Astrocyte of the cerebellum (primary cell): ENCODE measurements around the gene SORL1.
A peak's percentile ranks its signal among the peaks of the same experiment; 100 is the strongest.

Experiments used
- DNase-seq: peaks from one replicate; pipeline ENCODE4 v3.0.0-alpha.2; 2011; ENCODE audit warnings: low read depth
- H3K4me3 ChIP-seq: 2 replicates; pipeline ENCODE4 v1.5.1; 2011; ENCODE audit warnings: mild to moderate bottlenecking, low read depth, low read length, moderate library complexity
- in situ Hi-C: cut with HindIII; loops from 2 replicates; pipeline ENCODE4 v1.10.0; 2017; ENCODE audit warnings: low sequenced_read_pairs
- TF ChIP-seq, protein P1 (sequence below): IDR thresholded peaks from 2 replicates; pipeline ENCODE4 v1.5.1; 2012; ENCODE audit warnings: low read length, low read depth, moderate library complexity, mild to moderate bottlenecking; ENCODE audit errors: missing control alignments

The SORL1 gene

DNA sequence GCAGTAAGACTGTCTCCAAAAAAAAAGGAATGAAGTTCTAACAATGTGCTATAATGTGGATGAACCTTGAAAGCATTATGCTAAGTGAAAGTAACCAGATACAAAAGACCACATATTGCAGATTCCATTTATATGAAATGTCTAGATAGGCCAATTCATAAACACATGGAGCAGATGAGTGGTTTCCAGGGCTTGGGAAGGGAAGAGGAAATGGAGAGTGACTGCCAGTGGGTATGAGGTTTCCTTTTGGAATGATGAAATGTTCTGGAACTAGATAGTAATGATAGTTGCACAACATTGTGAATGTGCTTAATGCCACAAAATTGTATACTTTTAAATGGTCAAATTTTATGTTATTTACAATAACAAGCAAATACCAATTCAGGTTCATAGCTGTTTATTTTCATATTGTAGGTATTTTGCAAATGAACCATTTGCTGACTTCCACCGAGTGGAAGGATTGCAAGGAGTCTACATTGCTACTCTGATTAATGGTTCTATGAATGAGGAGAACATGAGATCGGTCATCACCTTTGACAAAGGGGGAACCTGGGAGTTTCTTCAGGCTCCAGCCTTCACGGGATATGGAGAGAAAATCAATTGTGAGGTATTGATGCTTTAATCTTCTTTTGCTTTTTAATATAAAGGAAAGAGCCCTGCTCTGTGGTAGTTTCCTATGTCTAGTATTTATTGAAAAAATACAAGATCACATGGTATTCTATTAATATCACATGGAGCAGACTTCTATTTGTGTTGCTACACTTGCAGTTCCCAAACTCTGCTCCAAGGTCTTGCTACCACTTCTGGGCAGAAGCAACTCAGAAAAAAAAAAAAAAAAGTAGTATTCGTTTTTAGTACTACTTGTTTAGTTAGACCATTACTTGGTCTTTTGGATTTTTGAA, 68.4 kb downstream of the SORL1 start:
- TF ChIP-seq, protein P1, sequence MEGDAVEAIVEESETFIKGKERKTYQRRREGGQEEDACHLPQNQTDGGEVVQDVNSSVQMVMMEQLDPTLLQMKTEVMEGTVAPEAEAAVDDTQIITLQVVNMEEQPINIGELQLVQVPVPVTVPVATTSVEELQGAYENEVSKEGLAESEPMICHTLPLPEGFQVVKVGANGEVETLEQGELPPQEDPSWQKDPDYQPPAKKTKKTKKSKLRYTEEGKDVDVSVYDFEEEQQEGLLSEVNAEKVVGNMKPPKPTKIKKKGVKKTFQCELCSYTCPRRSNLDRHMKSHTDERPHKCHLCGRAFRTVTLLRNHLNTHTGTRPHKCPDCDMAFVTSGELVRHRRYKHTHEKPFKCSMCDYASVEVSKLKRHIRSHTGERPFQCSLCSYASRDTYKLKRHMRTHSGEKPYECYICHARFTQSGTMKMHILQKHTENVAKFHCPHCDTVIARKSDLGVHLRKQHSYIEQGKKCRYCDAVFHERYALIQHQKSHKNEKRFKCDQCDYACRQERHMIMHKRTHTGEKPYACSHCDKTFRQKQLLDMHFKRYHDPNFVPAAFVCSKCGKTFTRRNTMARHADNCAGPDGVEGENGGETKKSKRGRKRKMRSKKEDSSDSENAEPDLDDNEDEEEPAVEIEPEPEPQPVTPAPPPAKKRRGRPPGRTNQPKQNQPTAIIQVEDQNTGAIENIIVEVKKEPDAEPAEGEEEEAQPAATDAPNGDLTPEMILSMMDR, result no peak
- peak; percentile 1 for DNase-seq
- H3K4me3 ChIP-seq, result no peak overlapping the region
- in situ Hi-C loops, result no loop called here

DNA sequence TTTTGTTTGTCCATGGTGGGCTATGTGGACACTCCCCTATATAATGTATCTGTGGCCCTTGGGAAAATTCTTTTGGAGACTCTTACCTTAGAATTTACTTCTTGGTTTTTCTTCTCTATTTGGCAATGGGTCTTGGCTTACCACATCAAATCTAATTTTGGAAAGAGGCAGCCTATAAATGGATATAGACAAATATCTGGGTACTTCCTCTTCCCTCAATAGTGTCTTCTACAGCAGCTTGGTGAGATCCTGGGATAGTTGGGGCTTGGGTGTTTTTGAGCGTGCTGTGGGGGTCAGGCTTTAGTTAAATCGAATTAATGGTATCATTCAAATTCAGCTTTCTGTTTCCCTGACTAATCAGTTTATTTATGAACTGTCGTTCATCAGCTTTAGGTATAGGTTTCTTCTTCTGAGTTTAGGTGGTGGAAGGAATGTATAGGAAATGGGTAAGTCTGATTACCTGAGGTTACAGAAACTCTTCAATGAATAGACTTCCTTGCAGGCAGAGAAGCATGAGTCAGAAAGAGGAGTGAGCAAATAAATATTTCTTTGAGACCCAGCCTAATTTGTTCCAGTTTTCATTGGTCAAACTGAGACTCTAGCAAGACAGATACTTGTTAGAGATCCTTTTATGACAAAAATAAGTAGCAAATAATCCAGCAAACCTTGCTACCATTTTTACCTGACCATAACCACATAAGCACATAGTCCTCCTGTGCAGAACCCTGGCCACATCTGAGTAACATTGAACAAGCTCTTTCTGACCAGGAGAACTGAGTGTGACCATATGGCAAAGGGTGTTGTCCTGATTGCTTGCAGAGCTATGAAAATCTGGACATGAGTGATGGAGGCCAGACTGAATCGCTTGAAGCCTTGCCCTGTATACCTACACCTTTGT, 69.3 kb downstream of the SORL1 start:
- TF ChIP-seq, protein P1, result no peak
- in situ Hi-C loops, result no loop called here
- DNase-seq, result no peak
- H3K4me3 ChIP-seq, result no peak overlapping the region

DNA sequence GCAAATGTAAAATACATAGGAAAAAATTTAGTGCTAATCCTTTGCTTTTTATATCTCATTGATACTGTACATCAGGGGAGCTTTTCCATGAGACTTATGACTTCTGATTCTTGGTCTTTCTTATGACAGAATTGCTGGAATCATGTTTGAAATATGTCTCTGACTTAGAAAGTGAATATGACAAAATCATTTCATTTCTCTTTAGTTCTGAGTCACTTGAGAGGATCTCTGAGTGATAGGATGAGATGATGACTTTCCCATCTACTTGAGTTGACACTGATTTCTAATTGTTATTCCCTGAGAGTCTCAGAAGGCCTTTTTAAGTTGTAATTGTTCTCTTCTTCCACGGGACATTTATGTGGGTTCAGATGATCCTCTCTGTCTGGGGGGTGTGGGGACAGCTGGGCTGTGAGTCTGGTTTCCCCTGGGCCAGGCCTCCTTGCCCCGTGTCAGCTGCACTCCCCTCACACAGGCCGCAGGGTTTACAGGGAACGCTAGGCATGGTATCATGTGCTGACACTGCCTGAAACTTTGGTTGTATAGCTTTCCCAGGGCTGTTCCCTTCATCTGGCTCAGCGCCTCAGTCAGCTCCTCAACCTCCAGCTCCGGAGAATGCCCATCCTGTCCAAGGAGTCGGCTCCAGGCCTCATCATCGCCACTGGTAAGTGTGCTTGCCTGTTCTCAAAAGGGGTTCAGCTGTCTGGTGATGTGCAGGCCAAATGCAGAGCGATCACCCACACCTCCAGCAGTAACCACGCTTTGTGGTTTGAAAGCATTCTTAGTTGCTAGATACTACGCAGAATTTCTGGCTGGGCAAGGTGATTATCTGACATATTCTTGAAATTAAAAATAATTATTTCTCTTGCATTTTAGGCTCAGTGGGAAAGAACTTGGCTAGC, 70.2 kb downstream of the SORL1 start:
- no peak overlapping the region for H3K4me3 ChIP-seq
- TF ChIP-seq, protein P1, result no peak
- in situ Hi-C loops, result no loop called here
- no peak for DNase-seq

DNA sequence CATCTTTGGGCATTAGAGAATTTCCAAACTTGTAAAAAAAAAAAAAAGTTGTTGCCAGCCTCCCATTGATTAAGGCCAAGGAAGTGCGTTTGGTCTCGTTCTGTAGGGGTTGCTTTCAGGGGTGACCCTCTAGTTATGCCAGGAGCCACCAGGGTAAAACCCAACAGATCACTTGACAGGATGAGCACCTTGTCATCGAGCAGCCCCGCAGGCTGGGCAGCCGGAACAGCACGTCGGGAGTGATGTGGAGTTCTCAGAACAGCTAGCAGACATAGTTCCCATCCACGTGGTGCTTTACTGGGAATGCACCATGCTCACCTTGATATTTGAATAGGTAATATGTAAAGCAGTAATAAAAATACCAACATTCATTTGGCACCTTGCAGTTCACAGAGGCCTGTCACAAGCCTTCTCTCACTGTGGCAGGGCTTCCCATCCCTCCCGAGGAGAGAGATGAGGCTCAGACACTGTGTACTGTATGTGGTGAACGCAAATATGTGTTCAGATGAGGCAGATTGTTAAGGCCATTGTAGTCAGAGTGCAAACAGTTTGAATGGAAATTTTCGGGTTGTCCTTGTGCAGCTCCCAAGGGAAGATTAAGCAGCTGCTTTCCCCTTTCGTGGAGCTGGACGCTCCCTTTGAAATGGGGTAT, 71.6 kb downstream of the SORL1 start:
- in situ Hi-C loops, result no loop called here
- DNase-seq, result no peak
- no peak overlapping the region for H3K4me3 ChIP-seq
- TF ChIP-seq, protein P1, result no peak

DNA sequence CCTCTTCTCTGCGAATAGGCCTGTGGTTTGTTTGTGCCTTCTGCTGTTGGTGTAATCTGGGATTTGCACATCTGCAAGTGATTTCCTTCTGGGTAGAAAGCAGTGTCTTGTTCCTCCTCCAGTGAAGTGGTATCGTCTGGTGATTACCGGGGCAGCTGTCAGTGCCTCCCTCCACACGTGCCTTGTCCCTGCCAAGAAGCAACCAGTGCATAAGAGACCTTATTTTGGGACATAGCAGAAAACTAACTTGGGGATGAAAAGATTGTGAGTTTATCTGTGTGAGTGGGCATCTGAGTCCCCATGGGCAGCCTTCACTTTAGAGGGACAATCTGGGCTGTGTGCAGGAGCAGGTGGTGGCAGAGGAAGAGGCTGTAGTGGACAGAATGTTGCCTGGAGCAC, 72.1 kb downstream of the SORL1 start:
- no peak for DNase-seq
- no peak overlapping the region for H3K4me3 ChIP-seq
- in situ Hi-C loops, result no loop called here
- TF ChIP-seq, protein P1, result no peak
